Progenitor cell of endocrine pancreas (in vitro differentiated cells): Measurements from ENCODE around the gene BEGAIN. TPM values are rescaled to one million over a fixed set of nuclear protein-coding genes. Genes with fewer than 3 reads are reported as not detected.

Experiments
- DNase-seq: peaks from one replicate; pipeline ENCODE4 v3.0.0; 2021; ENCODE audit warnings: low spot score; ENCODE audit not compliant: unreplicated experiment
- H3K27ac Mint-ChIP-seq: 2 replicates; pipeline ENCODE4 v1.8.0; 2021; ENCODE audit warnings: mild to moderate bottlenecking, moderate library complexity, mixed read lengths
- H3K27me3 Mint-ChIP-seq: 2 replicates; pipeline ENCODE4 v1.8.0; 2021; ENCODE audit warnings: mixed read lengths
- H3K36me3 Mint-ChIP-seq: 2 replicates; pipeline ENCODE4 v1.8.0; 2022; ENCODE audit warnings: mixed read lengths; ENCODE audit not compliant: insufficient read depth
- H3K4me1 Mint-ChIP-seq: 2 replicates; pipeline ENCODE4 v1.8.0; 2021; ENCODE audit warnings: low read depth, mixed read lengths
- H3K4me3 Mint-ChIP-seq: 2 replicates; pipeline ENCODE4 v1.8.0; 2021; ENCODE audit warnings: low read depth, mild to moderate bottlenecking, moderate library complexity, mixed read lengths
- H3K9me3 Mint-ChIP-seq: 2 replicates; pipeline ENCODE4 v1.8.0; 2021; ENCODE audit warnings: low read depth, mixed read lengths
- CTCF ChIP-seq: fragments of 200-600 bp; sonication (generic); IDR thresholded peaks from one replicate; pipeline ENCODE4 v1.5.0; 2021; ENCODE audit warnings: antibody characterized with exemption, mild to moderate bottlenecking; ENCODE audit not compliant: unreplicated experiment
- total RNA-seq: library from RNA; stranded (reverse); gene quantifications from 2 replicates; pipeline ENCODE4 v1.2.1, GENCODE V29; 2021

Gene BEGAIN
- total RNA-seq, 1 donor from 2014 or later = 0.65 TPM

GRCh38 chr14:100622708-100623485 lies 35.7 kb upstream of the BEGAIN start:
- Mint-ChIP-seq H3K4me1 (peaks cover 12% of the 10 kb centered on the region), H3K4me3 (no peak overlapping the region), H3K36me3 (no peaks in the 10 kb centered on the region), H3K9me3 (no peaks in the 10 kb centered on the region), H3K27ac (no peak overlapping the region), H3K27me3 (peaks cover 66% of the 10 kb centered on the region)
- TF ChIP-seq CTCF = no peak
- no peak for DNase-seq

DNA sequence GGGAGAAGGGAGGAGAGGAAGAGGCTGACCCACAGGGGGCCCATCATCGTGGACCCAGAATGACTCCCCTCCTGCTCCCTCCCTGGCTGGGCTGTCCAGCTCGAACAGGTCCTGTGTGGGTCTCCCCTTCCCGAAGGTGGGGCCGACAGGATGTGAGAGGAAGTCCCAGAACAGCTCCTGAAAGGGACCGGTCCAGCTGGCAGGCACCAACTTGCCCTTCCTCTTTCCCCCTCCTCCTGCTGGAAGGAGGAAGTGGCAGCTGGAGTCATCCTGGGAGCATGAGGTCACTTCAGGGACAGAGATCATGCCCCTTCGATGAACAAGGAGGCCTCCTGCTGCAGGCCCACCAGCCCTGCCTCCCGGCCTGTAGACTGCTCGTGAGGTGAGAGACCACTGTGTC lies 35.0 kb upstream of the BEGAIN start:
- no peak overlapping the region for H3K4me3 Mint-ChIP-seq
- H3K27me3 Mint-ChIP-seq = peaks cover 69% of the 10 kb centered on the region
- no peak for DNase-seq
- H3K4me1 Mint-ChIP-seq = peaks cover 13% of the 10 kb centered on the region
- TF ChIP-seq CTCF = no peak
- H3K36me3 Mint-ChIP-seq = no peaks in the 10 kb centered on the region
- no peak overlapping the region for H3K27ac Mint-ChIP-seq
- no peaks in the 10 kb centered on the region for H3K9me3 Mint-ChIP-seq

- Mint-ChIP-seq H3K27me3 (peaks cover 68% of the 10 kb centered on the region), H3K4me1 (peaks cover 14% of the 10 kb centered on the region), H3K9me3 (no peaks in the 10 kb centered on the region), H3K27ac (no peak overlapping the region), H3K4me3 (no peak overlapping the region), H3K36me3 (no peaks in the 10 kb centered on the region)
- TF ChIP-seq CTCF = no peak
- no peak for DNase-seq
Observed at GRCh38 chr14:100621806-100622205, 34.6 kb upstream of the BEGAIN start.

GRCh38 chr14:100620255-100621100 lies 33.3 kb upstream of the BEGAIN start:
- DNase-seq = no peak
- H3K4me3 Mint-ChIP-seq = no peak overlapping the region
- no peak for TF ChIP-seq CTCF
- H3K27ac Mint-ChIP-seq = peak overlapping the region; percentile 58
- H3K36me3 Mint-ChIP-seq = no peaks in the 10 kb centered on the region
- H3K4me1 Mint-ChIP-seq = peaks cover 14% of the 10 kb centered on the region
- no peaks in the 10 kb centered on the region for H3K9me3 Mint-ChIP-seq
- H3K27me3 Mint-ChIP-seq = peaks cover 61% of the 10 kb centered on the region

DNA sequence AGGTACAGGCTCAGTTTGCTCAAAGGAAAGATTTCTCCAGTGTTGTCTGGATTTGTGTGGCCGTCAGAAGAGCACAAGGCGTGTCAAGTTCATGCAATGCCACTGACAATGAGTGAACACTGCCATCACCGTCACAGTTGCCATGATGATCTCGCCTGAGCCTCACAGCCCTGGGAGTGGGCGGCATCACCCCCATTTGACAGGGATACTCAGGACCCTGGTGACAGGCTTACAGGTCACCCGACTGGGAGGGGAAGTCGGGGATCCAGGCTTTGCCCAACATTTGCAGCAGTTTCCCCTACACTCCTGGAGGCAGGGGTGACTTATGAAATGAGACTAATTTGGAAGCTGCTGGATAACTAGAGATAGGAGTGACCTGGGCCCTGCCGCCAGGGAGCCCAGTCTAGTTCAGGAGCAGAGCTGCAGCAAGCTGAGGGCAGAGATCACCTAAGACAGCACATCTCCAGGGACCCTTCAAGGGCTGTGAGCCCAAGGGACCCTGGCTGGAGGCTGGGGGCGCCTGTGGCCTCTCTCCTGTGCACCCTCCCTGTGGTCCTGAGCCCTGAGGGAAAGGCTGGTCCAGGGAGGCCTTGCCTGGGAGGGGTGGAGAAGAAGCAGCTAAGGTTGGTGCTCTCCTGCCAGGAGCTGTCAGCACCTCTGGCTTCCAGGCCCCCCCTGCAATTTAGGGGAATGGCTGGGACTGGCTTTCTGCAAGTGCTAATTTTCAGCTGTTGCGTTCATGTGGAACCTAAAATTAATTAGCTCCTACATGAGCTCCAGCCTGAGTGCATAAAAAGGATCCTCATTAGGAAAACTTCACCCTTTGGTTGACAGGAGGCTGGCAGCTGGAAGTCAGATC lies 32.4 kb upstream of the BEGAIN start:
- no peak for DNase-seq
- H3K9me3 Mint-ChIP-seq = no peaks in the 10 kb centered on the region
- H3K36me3 Mint-ChIP-seq = no peaks in the 10 kb centered on the region
- H3K27ac Mint-ChIP-seq = no peak overlapping the region
- H3K27me3 Mint-ChIP-seq = peaks cover 55% of the 10 kb centered on the region
- peaks cover 14% of the 10 kb centered on the region for H3K4me1 Mint-ChIP-seq
- H3K4me3 Mint-ChIP-seq = no peak overlapping the region
- no peak for TF ChIP-seq CTCF
